NOMO-1 (cell line): ENCODE measurements around the gene CUL3.
"Not testable (repeated sequence)": the region's sequence is repeated elsewhere in the genome, so short reads cannot be mapped to it uniquely, and the experiment has no call there.

Source experiments
- DNase-seq, 2 experiments: peaks; one replicate each; lab custom pipeline; 2025; ENCODE audit not compliant: unreplicated experiment in 2 of 2; lab: John Stamatoyannopoulos, UW

CUL3 gene

DNA sequence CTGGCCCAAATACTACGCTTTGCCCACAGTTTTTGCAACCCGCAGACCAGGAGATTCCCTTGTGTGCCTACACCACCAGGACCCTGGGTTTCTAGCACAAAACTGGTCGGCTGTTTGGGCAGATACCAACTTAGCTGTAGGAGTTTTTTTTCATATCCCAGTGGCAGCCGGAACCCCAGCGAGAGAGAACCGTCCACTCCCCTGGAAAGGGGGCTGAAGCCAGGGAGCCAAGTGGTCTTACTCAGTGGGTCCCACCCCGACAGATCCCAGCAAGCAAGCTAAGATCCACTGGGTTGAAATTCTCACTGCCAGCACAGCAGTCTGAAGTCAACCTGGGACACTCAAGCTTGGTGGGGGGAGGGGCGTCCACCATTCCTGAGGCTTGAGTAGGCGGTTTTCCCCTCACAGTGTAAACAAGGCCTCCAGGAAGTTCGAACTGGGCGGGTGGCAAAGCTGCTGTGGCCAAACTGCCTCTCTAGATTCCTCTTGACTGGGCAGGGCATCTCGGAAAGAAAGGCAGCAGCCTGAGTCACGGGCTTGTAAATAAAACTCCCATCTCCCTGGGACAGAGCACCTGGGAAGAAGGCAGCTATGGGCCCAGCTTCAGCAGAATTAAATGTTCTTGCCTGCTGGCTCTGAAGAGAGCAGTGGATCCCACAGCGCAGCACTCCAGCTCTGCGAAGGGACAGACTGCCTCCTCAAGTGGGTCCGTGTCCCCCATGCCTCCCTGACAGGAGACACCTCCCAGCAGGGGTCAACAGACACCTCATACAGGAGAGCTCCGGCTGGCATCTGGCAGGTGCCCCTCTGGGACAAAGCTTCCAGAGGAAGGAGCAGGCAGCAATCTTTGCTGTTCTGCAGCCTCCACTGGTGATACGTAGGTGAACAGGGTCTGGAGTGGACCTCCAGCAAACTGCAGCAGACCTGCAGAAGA is 99.8 kb downstream of the CUL3 start:
- DNase-seq, result not testable (repeated sequence)

DNA sequence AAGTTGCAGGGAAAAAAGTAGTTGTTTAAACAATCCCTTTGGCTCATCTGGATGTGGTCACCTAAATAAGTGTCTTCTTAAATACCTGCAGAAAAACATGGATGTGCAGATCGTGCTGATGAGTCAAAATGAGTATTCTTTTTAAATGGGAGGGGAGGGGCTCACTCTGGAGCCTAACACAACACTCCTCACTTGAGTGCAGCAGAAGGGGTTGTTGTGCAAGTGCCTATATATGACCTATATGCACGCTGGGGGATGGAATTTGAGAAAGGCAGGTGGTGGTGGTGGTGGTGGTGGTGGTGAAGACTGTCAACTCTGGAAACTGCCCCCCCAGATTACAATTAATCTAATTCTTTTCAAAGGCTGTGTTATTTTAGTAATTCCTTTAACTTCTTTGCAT is 105.3 kb downstream of the CUL3 start:
- no peak for DNase-seq

DNA sequence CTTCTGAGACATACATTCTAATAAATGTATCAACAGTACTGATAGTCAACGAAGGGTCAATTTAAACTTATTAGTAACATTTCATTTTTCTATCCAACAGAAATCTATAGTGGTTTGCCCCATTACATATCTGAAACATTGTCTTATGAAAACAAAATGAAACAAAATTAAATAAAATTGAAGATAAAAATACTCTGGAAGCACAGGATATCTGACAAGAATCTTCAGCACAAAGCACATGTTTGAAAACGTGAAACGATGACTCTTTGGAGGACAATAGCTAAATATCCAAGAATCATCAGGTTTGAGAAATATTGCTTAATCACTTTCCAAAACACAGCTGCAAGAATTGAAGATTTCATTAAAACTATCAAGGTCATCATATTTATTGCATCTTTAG is 112.3 kb downstream of the CUL3 start:
- DNase-seq, result no peak

DNA sequence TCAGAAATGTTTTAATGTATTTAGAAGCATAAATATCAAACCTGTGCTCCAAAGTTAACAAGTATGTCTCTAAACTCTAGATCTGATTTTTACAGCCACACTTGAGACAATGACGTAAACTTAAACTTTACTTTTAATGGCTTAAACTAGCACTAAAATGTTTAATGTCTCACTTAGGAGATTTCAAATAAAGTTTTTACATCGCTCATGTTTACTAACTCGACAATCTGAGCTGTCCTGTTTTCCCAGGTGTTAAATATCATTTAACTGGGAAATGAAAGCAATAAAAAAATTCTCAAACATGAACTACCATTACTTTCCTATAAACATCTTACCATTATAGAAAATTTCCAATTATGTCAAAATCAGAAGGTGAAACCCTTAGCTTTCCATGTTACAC is 113.0 kb downstream of the CUL3 start:
- DNase-seq, result no peak

DNA sequence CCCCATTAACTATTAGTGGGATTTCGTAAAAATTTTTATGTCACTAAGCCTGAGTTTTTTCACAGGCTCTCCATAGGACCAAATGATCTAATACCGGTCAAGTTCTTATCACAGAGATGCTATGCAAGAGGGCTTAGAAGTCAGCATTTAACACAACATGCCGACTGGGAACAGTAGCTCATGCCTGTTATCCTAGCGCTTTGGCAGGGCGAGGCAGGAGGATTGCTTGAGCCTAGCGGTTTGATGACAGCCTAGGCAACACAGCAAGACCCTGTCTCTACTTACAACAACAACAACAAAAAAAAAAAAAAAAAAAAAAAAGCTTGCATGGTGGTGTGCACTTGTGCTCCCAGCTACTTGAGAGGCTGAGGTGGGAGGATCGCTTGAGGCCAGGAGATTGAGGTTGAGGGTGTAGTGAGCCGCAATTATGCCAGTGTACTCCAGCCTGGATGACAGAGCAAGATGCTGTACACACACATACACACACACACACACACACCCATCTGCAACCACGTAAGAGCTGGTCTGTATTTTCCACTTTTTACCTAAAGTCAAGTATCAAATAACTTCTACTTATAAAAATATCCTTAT is 115.7 kb downstream of the CUL3 start:
- no peak for DNase-seq

DNA sequence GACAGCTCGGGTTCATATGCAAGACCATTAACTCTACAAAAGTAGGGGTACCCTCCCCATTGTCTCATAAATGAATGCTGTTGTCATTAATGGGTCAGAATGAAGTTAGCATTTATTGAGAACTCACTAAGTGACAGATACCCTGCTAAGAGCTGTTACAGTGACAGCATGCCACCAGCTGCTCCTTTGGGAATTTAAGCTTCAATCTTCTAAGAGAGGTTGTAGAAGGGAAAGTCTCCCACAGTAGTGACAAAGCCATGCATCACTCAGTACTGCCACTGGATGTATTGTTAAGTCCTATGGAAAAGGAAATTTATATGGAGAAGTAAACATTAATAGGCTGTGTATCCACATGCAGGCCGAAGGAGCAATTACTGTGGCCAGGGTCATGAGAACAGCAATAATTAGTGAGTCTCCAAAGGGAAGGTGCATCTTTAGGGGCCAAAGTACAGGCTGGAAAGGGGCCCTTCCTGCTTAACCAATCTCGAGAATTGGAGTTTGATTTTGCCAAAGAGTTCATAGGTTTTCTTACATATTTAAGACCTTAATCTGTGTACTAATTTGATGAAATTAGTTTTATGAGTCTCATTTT is 118.8 kb downstream of the CUL3 start:
- no peak for DNase-seq

DNA sequence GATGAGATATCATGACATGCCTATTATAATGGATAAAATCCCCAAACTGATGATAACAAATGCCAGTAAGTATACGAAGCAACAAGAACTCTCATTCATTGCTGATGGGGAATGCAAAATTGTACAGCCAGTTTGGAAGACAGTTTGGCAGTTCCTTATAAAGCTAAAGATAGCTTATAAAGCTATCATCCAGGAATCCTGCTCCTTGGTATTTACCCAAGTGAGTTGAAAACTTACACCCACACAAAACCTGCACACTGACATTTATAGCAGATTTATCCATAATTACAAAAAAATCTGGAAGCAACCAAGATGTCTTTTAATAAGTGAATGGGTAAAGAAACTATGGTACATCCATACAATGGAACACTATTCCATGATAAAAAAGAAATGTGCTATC is 123.8 kb downstream of the CUL3 start:
- DNase-seq, result no peak

DNA sequence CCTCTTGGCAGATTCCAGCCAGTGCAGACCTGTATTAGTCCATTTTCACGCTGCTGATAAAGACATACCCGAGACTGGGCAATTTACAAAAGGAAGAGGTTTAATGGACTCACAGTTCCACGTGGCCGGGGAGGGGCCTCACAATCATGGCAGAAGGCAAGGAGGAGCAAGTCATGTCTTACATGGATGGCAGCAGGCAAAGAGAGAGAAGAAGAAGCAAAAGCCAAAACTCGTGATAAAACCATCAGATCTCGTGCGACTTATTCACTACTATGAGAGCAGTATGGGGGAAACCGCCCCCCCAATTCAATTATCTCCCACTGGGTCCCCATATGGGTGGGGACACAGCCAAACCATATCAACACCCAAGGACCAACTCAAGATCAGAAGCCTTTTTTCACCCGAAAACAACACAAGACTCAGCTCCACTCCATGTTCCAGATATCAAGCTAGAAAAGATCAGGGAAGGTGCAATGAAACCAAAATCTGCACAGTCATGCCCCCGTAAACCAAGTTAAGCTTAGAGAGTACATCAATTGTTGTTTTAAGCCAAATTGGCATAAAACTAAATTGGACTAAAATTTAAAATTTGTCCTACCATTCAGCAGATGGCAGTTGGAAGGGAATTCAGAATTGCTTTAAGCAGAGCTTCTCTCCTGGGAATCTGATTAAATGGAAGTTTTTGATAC is 127.6 kb downstream of the CUL3 start:
- no peak for DNase-seq

DNA sequence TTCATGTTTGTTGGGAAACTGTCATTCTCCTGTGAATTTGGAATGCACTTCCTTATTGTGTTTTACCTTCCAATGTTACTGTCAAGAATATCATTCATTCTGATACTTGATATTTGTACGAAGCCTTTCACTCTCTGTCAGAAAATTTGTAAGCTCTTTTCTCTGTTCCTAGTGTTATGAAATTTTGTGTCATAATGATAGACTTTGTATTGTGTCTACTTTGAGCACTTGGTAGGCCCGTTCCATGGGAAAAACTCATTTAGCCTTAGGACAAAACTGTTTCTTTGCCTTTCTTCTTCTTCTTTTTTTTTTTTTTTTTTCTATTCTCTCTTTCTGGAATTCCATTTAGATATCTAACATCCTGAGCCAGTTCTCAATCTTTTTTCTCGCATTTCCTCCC is 131.3 kb downstream of the CUL3 start:
- no peak for DNase-seq

DNA sequence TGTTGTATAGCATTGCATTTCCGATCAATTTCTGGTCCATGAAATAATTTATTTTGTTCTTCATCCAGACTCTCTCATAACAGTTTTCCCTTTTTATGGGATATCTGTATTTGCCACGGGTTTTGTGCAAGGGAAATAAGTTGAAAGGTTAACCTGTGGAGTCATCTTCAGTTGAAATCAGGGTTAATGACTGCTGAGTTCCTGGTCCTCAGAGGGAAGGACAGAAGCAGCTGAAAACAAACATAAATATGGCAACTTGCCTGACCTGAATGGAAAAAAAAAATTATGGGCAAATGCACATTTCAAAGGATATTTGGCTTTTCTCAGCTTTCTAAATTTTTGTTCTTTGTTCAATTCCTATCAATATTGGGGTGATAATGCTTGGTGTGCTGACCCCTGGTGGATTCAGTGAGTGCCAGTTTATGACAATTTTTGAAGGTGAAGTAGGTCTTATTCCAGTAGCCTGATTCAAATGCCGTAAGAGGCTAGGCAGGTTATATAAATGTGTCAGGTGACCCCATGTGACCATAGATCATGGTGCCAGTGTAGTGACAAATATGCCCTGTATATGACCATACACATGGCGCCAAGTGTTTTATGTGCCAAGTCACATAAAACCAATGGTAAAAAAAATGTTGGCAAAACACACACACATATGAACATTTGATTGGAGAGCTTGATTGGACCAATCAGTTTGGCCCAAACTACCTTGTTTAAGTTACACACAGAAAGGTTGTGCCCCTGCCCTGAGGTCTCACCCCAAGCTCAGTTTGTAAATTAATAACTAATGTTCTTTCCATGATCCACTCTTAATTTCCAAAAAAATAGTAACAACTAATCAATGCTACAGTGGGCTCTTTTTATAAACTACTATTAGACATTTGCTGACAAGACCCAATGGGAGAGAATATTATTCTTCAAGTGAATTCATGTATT is 135.7 kb downstream of the CUL3 start:
- no peak for DNase-seq

DNA sequence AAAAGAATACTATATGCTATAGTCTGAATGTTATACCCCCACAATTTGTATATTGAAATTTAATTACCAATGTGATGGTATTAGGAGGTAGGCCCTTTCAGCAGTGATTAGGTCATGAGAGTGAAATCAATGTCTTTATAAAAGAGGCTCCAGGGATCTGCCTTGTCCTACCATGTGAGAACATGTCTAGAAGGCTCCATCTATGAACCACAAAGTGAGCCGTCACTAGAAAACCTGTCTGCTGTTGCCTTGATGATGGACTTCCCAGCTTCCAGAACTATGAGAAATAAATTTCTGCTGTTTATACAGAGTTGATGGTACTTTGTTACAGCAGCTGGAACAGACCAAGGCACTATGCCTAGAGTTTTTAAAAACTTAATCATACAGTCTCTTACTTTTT is 136.9 kb downstream of the CUL3 start:
- DNase-seq, result no peak

DNA sequence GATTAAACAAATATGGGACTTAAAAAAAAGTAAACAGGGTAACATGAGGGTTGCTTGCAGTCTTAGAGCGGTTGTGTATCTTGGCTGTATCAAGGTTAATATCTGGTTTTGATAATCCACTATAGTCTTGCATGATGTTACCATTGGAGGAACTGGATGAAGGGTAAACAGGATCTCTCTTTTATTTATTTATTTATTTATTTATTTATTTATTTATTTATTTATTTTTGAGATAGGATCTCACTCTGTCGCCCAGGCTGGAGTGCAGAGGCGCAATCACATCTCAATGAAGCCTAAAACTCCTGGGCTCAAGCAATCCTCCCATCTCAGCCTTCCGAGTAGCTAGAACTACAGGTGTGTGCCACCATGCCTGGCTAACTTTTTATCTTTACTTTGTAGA is 140.4 kb downstream of the CUL3 start:
- no peak for DNase-seq

DNA sequence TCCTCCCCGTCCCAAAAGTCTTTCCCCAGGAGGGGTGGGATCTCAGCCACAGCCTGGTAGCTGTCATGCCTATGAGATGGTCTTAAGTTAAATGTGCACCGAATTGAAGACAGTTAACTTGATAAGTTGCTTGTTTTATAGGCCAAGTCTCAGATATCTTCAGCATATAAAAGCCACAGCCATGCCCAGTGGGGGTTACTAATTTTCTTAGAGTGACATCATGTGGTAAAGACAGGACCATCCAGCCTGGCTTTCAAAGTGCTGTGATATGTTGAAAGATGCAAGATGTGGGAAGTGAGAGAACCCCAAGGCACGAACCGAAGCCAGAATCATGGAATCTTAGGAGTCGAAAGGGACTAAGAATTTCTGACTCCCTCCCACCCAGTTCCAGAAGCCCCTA is 141.1 kb downstream of the CUL3 start:
- DNase-seq, result no peak

DNA sequence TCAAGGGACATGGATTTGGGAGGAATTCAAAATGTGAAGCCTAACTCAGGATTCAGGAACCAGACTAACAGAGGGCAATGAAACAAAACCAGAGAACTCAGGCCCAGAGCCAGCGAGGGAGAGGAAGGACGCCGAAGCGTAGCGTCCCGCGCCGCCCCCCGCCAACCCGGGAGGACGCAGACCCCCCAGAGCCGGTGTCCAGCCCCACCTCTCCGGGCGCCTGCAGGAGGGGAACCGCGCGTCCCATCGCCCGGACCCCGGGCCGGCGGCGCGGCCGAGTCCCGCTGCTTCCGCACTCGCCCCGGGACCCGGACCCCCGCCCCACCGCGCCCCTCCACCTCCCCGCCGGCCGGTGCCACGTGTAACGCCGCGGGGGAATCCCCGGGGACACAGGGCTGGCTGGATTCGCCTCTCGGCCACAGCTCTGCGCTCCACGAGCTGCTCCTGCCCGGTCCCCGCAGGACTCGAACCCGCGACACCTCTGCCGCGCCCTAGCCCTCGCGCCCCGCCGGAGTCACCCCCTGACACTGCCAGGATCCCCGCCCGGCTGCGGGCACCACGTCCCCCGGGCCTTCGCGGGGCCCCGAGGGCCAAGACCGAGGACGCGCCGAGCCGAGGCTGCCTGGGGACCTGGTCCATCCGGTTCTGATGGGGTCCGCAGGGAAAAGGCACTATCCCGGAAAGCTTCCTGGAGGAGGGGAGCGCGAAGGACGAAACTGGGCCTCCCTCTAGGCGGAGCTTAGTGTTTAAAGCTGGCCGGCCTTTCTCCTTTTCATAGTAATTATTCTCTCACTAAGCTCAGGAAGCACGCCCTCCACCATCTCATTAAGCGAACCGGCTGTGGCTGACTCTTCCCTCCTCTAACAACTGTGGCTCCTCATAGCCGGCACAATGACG is 142.8 kb downstream of the CUL3 start:
- peak; percentile 22 to 42 for DNase-seq

DNA sequence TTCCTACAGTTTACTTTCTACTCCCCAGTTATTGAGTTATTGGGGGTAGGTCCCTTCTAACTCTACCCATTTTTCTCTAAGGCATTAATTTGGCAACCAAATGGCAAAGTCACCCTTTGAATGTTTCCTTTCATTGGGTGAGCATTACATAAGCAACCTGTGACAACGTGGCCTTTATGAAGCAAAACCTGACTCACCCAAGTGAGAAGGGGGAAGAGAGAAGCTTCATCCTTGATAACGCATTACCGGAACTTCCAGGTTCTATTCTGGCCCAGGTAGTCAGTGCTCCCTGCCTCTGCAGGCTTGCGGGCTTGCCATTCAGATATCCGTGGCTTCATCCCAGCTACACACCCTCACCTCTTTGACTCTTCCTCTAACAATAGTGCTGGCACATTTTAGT is 144.2 kb downstream of the CUL3 start:
- peak in 1 of 2 experiments; percentile 35 for DNase-seq

DNA sequence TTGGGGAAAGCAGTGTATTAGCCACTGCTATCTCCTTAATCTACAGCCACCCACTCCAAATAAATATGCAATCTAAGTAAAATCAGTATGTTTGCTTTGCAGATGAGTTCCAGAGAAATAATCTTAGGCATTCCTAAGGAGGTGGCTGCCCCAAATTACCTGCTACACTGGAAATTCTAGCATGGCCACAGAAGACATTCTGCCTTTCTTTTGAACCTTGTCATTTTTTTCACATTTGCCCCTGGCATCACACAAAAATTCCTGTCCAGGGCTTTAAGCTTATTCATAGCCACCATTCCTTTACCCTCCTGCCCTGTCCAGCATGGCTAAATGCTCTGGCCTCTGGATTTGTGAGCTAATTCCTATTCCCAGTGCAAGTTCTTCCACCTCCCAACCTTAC is 146.4 kb downstream of the CUL3 start:
- no peak for DNase-seq

DNA sequence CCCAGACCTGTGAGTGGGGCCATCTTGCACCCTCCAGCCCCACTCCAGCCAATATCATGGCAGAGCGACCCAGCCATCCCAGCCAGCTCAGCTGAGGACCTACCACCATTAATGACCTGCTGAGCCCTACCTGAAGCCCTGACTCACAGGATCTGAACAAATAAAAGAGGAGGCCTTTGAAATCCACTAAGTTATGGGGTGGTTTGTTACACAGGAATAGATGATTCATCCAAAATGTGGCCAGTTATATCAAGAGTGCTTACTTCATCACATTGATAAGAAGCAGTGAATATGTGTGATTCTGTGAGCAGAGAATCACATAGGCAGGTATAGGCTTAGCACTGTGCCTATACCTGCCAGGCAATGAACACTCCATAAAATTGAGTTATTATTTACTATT is 148.5 kb downstream of the CUL3 start:
- no peak for DNase-seq

DNA sequence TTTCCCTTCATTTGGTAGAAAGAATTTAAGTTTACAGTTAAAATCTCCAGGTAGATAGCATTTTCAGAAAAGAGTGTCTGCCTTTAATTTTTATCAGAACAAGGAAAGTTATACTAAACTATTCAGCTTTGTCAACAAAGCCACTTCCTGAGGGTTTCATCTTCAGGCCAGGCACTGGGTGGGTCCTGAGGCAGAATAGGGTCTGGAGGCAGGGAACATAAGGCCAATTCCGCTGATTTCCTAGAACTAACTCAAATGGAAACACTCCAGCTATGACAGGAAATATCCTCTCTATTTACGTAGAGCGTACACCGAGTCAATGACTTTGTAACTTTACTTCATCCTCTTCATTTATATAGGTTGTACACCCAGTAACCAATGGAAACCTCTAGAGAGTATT is 150.5 kb downstream of the CUL3 start:
- no peak for DNase-seq

DNA sequence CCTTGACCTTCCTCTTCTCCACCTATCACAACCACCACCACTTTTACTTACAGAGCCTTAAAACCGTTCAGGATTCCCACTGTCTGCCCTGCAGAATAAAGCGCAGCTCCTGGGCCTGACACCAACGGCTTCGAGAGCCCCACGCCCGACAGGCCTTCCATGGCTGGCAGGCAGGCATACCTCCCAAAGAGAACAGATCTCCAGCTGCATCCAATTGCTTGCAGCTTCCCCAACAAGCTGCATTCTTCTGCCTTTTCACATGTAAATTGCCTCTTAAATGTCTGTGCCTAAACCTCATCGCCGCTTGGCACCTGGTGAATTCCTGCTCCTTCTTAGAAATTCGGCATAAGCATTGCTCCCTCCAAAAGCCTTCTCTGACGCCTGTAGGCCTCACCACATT is 151.7 kb downstream of the CUL3 start:
- no peak for DNase-seq
